H1 (cell line): Measurements from ENCODE around the gene LMNB1. TPM values are rescaled to one million over a fixed set of nuclear protein-coding genes. Genes with fewer than 3 reads are reported as not detected.
A peak's percentile ranks its signal among the peaks of the same experiment; 100 is the strongest.

Experiments used
- CTCF ChIA-PET: fragments of 300-600 bp; sonication (Branson Sonifier 250); formaldehyde crosslinking; loops from one replicate; lab custom pipeline; 2021; ENCODE audit not compliant: partially characterized antibody; lab: Charles Lee
- POLR2A ChIA-PET: fragments of 300-600 bp; sonication (Branson Sonifier 250); formaldehyde crosslinking; loops from one replicate; lab custom pipeline; 2021; ENCODE audit warnings: inconsistent platforms; ENCODE audit not compliant: partially characterized antibody; lab: Charles Lee
- DNase-seq, 2 experiments: peaks; one replicate each; pipeline versions ENCODE4 v3.0.0 to v3.0.0-alpha.2; 2010 to 2022; ENCODE audit warnings: low spot score in 2 of 2, low read depth in 1 of 2, mixed read lengths in 1 of 2
- FAIRE-seq: peaks from 2 replicates; lab custom pipeline; 2011; peaks lifted over from hg19 to GRCh38; lab: Jason Lieb, UNC
- H2AFZ ChIP-seq: 2 replicates; pipeline ENCODE4 v1.8.1; 2012; ENCODE audit warnings: low read length, inconsistent platforms
- H2AK5ac ChIP-seq: 2 replicates; pipeline ENCODE4 v1.6.1; 2013; ENCODE audit warnings: low read depth, low read length
- H2BK120ac ChIP-seq: replicated peaks from 2 replicates; pipeline ENCODE3; 2013; ENCODE audit warnings: low read depth, low read length, inconsistent platforms
- H2BK12ac ChIP-seq: 2 replicates; pipeline ENCODE4 v1.6.1; 2013; ENCODE audit warnings: low read depth, low read length
- H2BK15ac ChIP-seq: 2 replicates; pipeline ENCODE4 v1.6.1; 2013; ENCODE audit warnings: low read length
- H2BK20ac ChIP-seq: 2 replicates; pipeline ENCODE4 v1.6.1; 2013; ENCODE audit warnings: low read length
- H2BK5ac ChIP-seq: 2 replicates; pipeline ENCODE4 v1.6.1; 2013; ENCODE audit warnings: low read depth, low read length
- H3K14ac ChIP-seq: 2 replicates; pipeline ENCODE4 v1.6.1; 2013; ENCODE audit warnings: inconsistent platforms; ENCODE audit not compliant: insufficient read length
- H3K18ac ChIP-seq: 2 replicates; pipeline ENCODE4 v1.6.1; 2013; ENCODE audit warnings: low read length; ENCODE audit errors: extremely low read depth
- H3K23ac ChIP-seq: 2 replicates; pipeline ENCODE4 v1.6.1; 2013; ENCODE audit warnings: inconsistent platforms; ENCODE audit not compliant: insufficient read length
- H3K23me2 ChIP-seq: 2 replicates; pipeline ENCODE4 v1.6.1; 2013; ENCODE audit warnings: low read depth, low read length
- H3K27ac ChIP-seq: 2 replicates; pipeline ENCODE4 v1.6.1; 2011; ENCODE audit warnings: low read depth, low read length, inconsistent platforms
- H3K27me3 ChIP-seq, 4 experiments: replicated peaks in 1 of 4; 1 replicate in 1 of 4; 2 replicates in 3 of 4; pipeline versions ENCODE4 v1.6.1 to v1.8.1; 2011 to 2013; ENCODE audit warnings: low read length in 3 of 4, mild to moderate bottlenecking in 3 of 4, inconsistent platforms in 2 of 4, mixed read lengths in 2 of 4, moderate library complexity in 1 of 4; ENCODE audit not compliant: control insufficient read depth in 3 of 4, insufficient read depth in 3 of 4; ENCODE audit errors: extremely low read depth in 1 of 4
- H3K36me3 ChIP-seq, 4 experiments: 2 replicates each; pipeline versions ENCODE4 v1.6.1 to v1.8.1; 2011 to 2013; ENCODE audit warnings: mild to moderate bottlenecking in 4 of 4, low read length in 3 of 4, moderate library complexity in 2 of 4, control low read depth in 1 of 4, inconsistent platforms in 1 of 4; ENCODE audit not compliant: insufficient read depth in 4 of 4, control insufficient read depth in 2 of 4
- H3K4ac ChIP-seq: replicated peaks from 2 replicates; pipeline ENCODE3; 2013; ENCODE audit warnings: low read length, low read depth, mixed read lengths, inconsistent platforms; ENCODE audit not compliant: insufficient read length
- H3K4me1 ChIP-seq, 4 experiments: replicated peaks in 1 of 4; 1 replicate in 1 of 4; 2 replicates in 3 of 4; pipeline versions ENCODE4 v1.6.1 to v1.8.1; 2011 to 2013; ENCODE audit warnings: low read length in 3 of 4, inconsistent platforms in 2 of 4, mixed read lengths in 1 of 4; ENCODE audit not compliant: insufficient read depth in 4 of 4, control insufficient read depth in 3 of 4
- H3K4me2 ChIP-seq, 2 experiments: 2 replicates each; pipeline versions ENCODE4 v1.6.1 to v1.8.1; 2011 to 2013; ENCODE audit warnings: low read depth in 2 of 2, low read length in 2 of 2, control low read depth in 1 of 2, inconsistent platforms in 1 of 2, mild to moderate bottlenecking in 1 of 2; ENCODE audit not compliant: insufficient read depth in 1 of 2
- H3K4me3 ChIP-seq, 4 experiments: fragments of 200-600, 300-600 bp in 1 of 4; sonication (generic), shearing (Covaris generic), sonication (Bioruptor Twin) in 1 of 4; 2 replicates each; pipeline versions ENCODE4 v1.5.1 to v1.8.1; 2011 to 2016; ENCODE audit warnings: low read length in 4 of 4, low read depth in 3 of 4, control low read depth in 2 of 4, inconsistent platforms in 2 of 4, mild to moderate bottlenecking in 2 of 4, mixed read lengths in 1 of 4, moderate library complexity in 1 of 4; ENCODE audit not compliant: insufficient read depth in 2 of 4; ENCODE audit errors: extremely low read depth in 1 of 4
- H3K56ac ChIP-seq: replicated peaks from 2 replicates; pipeline ENCODE3; 2013; ENCODE audit warnings: low read depth, mild to moderate bottlenecking, mixed read lengths, low read length, inconsistent platforms; ENCODE audit not compliant: insufficient read length
- H3K79me1 ChIP-seq: 2 replicates; pipeline ENCODE4 v1.6.1; 2013; ENCODE audit warnings: low read depth, low read length, control low read depth
- H3K79me2 ChIP-seq, 2 experiments: 2 replicates each; pipeline versions ENCODE4 v1.6.1 to v1.8.1; 2012 to 2013; ENCODE audit warnings: low read length in 2 of 2, mild to moderate bottlenecking in 2 of 2, inconsistent platforms in 1 of 2; ENCODE audit not compliant: insufficient read depth in 2 of 2, control insufficient read depth in 1 of 2
- H3K9ac ChIP-seq, 4 experiments: replicated peaks in 1 of 4; 1 replicate in 1 of 4; 2 replicates in 3 of 4; pipeline versions ENCODE4 v1.6.1 to v1.8.1; 2011 to 2013; ENCODE audit warnings: low read depth in 3 of 4, low read length in 3 of 4, control low read depth in 2 of 4, mild to moderate bottlenecking in 2 of 4, moderate library complexity in 2 of 4, inconsistent platforms in 1 of 4; ENCODE audit errors: extremely low read depth in 1 of 4
- H3K9me3 ChIP-seq, 2 experiments: 2 replicates each; pipeline versions ENCODE4 v1.6.1 to v1.8.1; 2012 to 2013; ENCODE audit warnings: mild to moderate bottlenecking in 2 of 2, moderate library complexity in 2 of 2, control low read depth in 1 of 2, inconsistent platforms in 1 of 2, low read depth in 1 of 2, low read length in 1 of 2, mixed read lengths in 1 of 2; ENCODE audit not compliant: insufficient read depth in 2 of 2
- H4K20me1 ChIP-seq, 2 experiments: replicated peaks in 1 of 2; 2 replicates each; pipeline versions ENCODE3 to v1.8.1; 2011 to 2013; ENCODE audit warnings: inconsistent platforms in 2 of 2, low read length in 2 of 2, mild to moderate bottlenecking in 1 of 2; ENCODE audit not compliant: insufficient read depth in 2 of 2, control insufficient read depth in 1 of 2
- H4K5ac ChIP-seq: 2 replicates; pipeline ENCODE4 v1.6.1; 2013; ENCODE audit warnings: low read length, low read depth, mixed read lengths, inconsistent platforms; ENCODE audit not compliant: insufficient read length
- H4K8ac ChIP-seq: 2 replicates; pipeline ENCODE4 v1.8.0; 2013; ENCODE audit warnings: mild to moderate bottlenecking, moderate library complexity, low read length, inconsistent platforms; ENCODE audit not compliant: insufficient read depth; ENCODE audit errors: extremely low read depth
- H4K91ac ChIP-seq: replicated peaks from 2 replicates; pipeline ENCODE3; 2013; ENCODE audit warnings: low read length, mixed read lengths, inconsistent platforms; ENCODE audit not compliant: insufficient read length
- RAD21 ChIP-seq, 2 experiments: IDR thresholded peaks in 1 of 2; conservative IDR thresholded peaks in 1 of 2; 2 replicates each; pipeline ENCODE4 v1.6.1; 2011; ENCODE audit warnings: low read depth in 2 of 2, low read length in 2 of 2, improper control_type of control experiment in 1 of 2, inconsistent platforms in 1 of 2, mild to moderate bottlenecking in 1 of 2, moderate library complexity in 1 of 2
- RNF2 ChIP-seq: fragments of 200-900, 300-1000 bp; sonication (generic); IDR thresholded peaks from 2 replicates; pipeline ENCODE4 v1.7.1; 2016; ENCODE audit warnings: borderline replicate concordance, low read depth, mild to moderate bottlenecking, antibody characterized with exemption, low read length; ENCODE audit not compliant: poor library complexity, severe bottlenecking; ENCODE audit errors: missing control alignments
- WGBS, 2 experiments: shearing (Covaris generic) in 1 of 2; methylation state at CpG; one replicate each; pipeline versions ENCODE4 v1.1.6 to v1.1.7; 2013 to 2015; ENCODE audit warnings: low lambda C conversion rate in 2 of 2, mixed read lengths in 2 of 2, inconsistent platforms in 1 of 2, low coverage in 1 of 2, missing lambda C conversion rate in 1 of 2; ENCODE audit not compliant: insufficient replicate concordance in 2 of 2, insufficient coverage in 1 of 2, insufficient read length in 1 of 2; ENCODE audit errors: extremely low coverage in 1 of 2, missing lambda C conversion rate in 1 of 2; 5-methylcytosine and 5-hydroxymethylcytosine counted together
- polyA plus RNA-seq, 7 experiments: library from polyadenylated mRNA; depleted of rRNA in 3 of 7; stranded (reverse) in 5 of 7; unstranded in 2 of 7; fragments of >200 nt in 5 of 7; fragments of 200-250 nt in 2 of 7; gene quantifications; 1 replicate in 5 of 7; 2 replicates in 1 of 7; 4 replicates in 1 of 7; pipeline versions ENCODE4 v1.2.1 to v1.2.3, GENCODE V29; 2011 to 2013; ENCODE audit warnings: missing spikeins in 2 of 7, mixed read lengths in 2 of 7
- total RNA-seq: library from RNA; stranded (reverse); fragmentation: NEBNext Ultra II Directional; extraction: Animal tissue kit (Norgen Biotek cat#: 25700); gene quantifications from 2 replicates; pipeline ENCODE4 v1.2.1, GENCODE V29; 2021
- TF ChIP-seq, protein P1 (sequence below), 3 experiments: IDR thresholded peaks; 1 replicate in 2 of 3; 2 replicates in 1 of 3; pipeline versions ENCODE4 v1.5.1 to v1.6.1; 2011; ENCODE audit warnings: low read length in 3 of 3, mild to moderate bottlenecking in 3 of 3, inconsistent platforms in 2 of 3, low read depth in 1 of 3, moderate library complexity in 1 of 3; ENCODE audit not compliant: insufficient read depth in 1 of 3; ENCODE audit errors: control extremely low read depth in 1 of 3

Gene LMNB1
- total and polyA plus RNA-seq, 2 of the 8 experiments (the other 6 are each of a cell fraction or from before 2014, with no cell fraction given): 73.5 to 225 TPM

DNA sequence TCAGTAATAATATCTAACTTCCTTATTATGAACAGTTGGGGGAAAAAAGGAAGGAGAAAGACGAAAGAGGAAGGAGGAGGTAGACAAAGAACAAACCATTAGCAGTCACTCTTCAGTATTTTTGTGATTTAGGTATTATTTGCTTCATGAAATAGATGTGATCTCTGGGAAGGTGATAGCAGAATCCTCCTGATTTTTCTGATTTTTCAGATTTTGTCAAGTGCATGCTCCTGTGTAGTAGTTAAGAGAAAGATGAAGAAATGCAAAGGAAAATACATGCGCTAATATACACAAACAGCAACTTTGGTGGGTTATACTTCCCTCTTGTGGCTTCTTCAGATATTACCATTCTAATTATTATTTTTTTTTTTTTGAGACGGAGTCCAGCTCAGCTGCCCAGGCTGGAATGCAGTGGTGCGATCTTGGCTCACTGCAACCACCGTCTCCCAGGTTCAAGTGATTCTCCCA is 31.6 kb downstream of the LMNB1 start:
- no peak overlapping the region for H2BK20ac ChIP-seq
- no peak overlapping the region for H3K23ac ChIP-seq
- ChIA-PET POLR2A (no interaction called here), CTCF (interaction anchor here (0.7 to 6.1 kb wide), 18 partner anchors 7 to 167 kb away, joined by 3 to 65 read pairs (median 4); no protein-coding TSS in a partner anchor)
- no peak overlapping the region for H3K4me2 ChIP-seq
- H2BK15ac ChIP-seq: no peak overlapping the region
- H4K20me1 ChIP-seq: peaks cover 0 to 1% of the 10 kb centered on the region in 2 experiments
- peaks cover 30 to 76% (median 53%) of the 10 kb centered on the region in 4 experiments for H3K36me3 ChIP-seq
- no peak overlapping the region for H4K8ac ChIP-seq
- no peak overlapping the region for H2BK120ac ChIP-seq
- 76% methylated on average over 5 of the region's 5 CpGs; no CpG with 5 or more reads in 1 of the 2 experiments for WGBS, 2 experiments
- H2AFZ ChIP-seq: no peak overlapping the region
- H3K9ac ChIP-seq: no peak overlapping the region
- H4K5ac ChIP-seq: no peak overlapping the region
- no peak overlapping the region for H2BK12ac ChIP-seq
- no peak overlapping the region for H3K14ac ChIP-seq
- H3K18ac ChIP-seq: no peak overlapping the region
- H3K23me2 ChIP-seq: no peaks in the 10 kb centered on the region
- FAIRE-seq: no peak
- no peak overlapping the region for H3K4ac ChIP-seq
- no peaks in the 10 kb centered on the region for H3K9me3 ChIP-seq
- no peak overlapping the region for H3K56ac ChIP-seq
- no peak for DNase-seq
- no peaks in the 10 kb centered on the region for H3K27me3 ChIP-seq
- no peak overlapping the region for H3K4me3 ChIP-seq
- H4K91ac ChIP-seq: no peak overlapping the region
- TF ChIP-seq RNF2 (no peak), RAD21 (IDR thresholded peaks at IDR 0.05 in 1 of 2, conservative IDR thresholded peaks at IDR 0.05 in 1 of 2; ENCODE audit: low read depth in 2 of 2, low read length in 2 of 2) (peak; percentile 49 to 53)
- TF ChIP-seq, protein P1, sequence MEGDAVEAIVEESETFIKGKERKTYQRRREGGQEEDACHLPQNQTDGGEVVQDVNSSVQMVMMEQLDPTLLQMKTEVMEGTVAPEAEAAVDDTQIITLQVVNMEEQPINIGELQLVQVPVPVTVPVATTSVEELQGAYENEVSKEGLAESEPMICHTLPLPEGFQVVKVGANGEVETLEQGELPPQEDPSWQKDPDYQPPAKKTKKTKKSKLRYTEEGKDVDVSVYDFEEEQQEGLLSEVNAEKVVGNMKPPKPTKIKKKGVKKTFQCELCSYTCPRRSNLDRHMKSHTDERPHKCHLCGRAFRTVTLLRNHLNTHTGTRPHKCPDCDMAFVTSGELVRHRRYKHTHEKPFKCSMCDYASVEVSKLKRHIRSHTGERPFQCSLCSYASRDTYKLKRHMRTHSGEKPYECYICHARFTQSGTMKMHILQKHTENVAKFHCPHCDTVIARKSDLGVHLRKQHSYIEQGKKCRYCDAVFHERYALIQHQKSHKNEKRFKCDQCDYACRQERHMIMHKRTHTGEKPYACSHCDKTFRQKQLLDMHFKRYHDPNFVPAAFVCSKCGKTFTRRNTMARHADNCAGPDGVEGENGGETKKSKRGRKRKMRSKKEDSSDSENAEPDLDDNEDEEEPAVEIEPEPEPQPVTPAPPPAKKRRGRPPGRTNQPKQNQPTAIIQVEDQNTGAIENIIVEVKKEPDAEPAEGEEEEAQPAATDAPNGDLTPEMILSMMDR (IDR thresholded peaks at IDR 0.05; ENCODE audit: control extremely low read depth in 1 of 3, insufficient read depth in 1 of 3, low read depth in 1 of 3, low read length in 3 of 3): peak in 2 of 3 experiments; percentile 20 to 35; a peak in 2 of 4 replicates
- H3K27ac ChIP-seq: no peak overlapping the region
- H2AK5ac ChIP-seq: no peak overlapping the region
- peaks cover 1% of the 10 kb centered on the region; the same call in 1 of the 2 replicates for H3K79me1 ChIP-seq
- peaks cover 2 to 29% of the 10 kb centered on the region in 2 experiments; a peak in 3 of 4 replicates for H3K79me2 ChIP-seq
- no peak overlapping the region for H2BK5ac ChIP-seq
- H3K4me1 ChIP-seq: no peaks in the 10 kb centered on the region
